ENCODE data around the gene VGLL4.
"Not testable (repeated sequence)": the region's sequence is repeated elsewhere in the genome, so short reads cannot be mapped to it uniquely, and the experiment has no call there.

VGLL4 gene

DNA sequence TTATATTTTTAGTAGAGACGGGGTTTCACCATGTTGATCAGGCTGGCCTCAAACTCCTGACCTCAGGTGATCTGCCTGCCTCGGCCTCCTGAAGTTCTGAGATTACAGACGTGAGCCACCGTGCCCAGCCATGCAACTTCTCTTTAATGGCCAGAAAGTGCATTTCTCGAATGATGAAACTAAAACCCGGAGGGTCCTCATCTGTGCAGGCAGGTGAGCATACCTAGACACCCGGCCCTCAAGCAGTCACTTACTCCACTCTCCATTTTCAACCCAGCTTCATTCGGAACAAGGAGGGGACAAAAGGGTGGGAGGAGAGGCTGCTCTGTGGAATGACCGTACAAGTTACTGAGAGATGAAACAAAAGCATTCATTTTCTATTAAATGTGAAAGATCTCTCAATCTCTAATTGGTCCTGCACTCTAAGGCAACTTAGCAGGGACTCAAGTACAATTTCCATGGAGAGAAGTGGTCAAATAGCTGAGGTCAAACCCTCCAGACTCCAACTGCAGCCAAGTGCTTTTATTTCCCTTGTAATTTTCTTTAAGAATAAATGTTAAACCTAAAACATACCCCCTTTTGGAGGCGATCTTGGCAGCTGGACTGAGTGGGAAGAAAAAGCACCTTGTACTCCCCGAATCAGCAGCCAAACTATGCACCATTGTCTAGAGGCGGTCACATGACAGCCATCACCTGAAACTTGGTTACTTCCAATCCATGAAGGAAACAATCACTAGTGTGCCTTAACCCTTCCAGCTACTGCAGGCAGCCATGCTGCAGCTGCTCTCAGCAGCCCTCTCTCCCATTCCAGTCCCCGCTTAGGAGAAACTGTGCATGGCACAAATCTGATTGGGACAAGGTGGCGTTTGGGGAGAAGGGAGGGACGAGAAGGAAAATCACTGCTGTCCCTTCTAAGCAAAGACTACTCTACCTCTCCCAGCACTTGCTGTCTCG lies 62.2 kb downstream of the VGLL4 start:
- DNase-seq = no peak

DNA sequence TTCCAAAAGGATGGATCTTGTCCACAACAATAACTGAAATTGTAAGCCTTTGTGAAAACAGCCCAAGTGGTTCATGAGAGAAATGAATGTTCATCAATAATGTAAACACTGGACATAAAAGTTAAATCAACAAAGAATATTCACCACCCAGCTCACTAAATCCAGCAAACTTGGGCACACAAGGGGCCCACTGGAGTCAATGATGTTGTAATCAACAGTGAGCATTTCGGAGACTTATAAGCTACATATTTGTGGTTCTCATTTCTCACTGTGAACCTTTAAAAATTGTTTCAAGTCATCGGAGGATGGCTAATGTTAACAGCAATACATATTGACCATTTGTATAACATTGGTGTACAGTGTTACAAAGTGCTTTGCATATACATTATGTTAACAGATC lies 63.1 kb downstream of the VGLL4 start:
- no peak for DNase-seq

DNA sequence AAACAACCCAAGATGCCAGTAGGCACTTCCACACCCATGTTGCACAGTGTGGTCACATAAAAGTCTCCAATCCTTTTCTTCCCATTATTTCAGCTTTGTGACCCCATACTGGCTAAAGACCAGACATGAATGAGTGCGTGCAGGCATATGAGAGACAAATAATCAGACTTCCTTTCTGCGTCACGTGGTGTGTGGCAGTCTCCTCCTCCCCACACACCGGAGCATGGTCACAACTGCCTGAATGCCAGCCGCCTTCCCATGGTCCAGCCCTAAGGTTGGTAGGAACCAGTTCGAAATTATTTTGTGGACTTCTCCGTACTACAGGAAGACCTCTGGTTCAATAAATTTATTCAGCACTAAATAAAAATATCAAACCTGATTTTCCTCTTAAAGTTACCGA lies 65.5 kb downstream of the VGLL4 start:
- no peak for DNase-seq

DNA sequence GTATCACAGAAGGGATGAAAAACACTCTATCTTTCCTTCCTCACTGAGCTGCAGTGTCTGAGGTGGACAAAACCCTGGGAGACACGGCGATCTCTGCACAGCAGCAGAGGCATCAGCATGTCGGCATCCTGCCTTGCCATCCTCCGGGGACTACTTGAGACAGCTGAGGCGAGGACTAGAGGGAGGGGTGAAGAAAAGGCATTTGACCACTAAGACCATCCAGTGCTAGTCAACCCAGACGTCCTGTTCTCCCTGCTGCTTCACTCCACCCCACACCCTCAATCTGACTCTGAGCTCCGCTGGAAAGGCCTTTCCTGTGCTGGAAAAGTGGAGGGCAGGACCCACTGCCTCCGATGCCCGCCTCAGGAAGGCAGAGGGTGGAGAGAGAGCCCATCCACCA lies 67.3 kb downstream of the VGLL4 start:
- DNase-seq = no peak

DNA sequence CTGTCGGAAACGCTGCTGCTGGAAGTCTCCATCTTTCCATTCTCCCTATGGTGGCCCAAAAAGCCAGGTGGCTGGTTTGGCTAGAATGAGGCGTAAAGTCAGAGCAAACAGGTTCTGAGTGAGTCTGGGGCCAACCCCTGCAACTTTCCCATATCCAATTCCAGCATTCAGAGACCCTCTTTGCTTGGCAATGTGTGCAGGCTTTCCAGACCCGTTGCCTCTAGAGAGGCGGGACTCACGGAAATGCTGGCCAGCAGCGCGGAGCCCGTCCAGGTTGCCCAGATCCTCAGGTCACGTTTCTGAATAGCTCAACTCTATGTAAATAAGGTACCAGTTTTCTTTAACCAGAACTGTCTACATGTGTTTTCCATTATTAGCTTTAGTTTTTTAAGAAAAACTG lies 68.0 kb downstream of the VGLL4 start:
- no peak for DNase-seq

DNA sequence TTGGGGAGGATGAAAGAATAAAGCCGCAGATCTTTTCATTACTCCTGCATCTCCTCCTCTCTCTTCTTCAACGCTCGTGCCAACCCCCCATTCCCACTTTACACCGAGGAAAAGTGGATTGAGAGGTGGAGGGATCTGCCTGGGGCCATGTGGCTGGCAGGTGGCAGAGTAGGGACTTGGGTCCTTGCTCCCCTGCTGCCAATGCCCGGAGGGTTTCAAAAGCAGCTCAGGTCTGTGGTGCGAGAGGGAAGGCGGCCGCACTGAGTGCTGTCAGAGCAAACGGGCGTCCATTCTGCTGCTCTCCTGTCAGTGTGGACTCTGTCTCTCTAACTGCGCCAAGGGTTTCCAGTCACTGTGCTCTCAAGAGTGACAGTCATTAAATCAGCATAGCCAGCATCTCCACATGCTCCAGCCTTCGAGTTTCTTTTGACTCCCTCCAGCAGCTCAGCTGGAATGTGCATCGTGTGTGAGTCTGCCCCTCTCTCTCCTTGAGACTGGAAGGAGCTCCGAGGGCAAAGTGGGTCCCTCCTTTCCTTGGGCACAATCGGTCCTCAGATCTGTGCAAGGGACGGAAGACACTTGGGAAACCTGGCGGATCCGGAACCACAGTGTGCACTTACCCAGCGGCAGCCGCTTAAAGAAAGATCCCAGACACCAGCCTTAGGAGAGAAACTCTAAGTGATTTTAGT lies 68.6 kb downstream of the VGLL4 start:
- no peak for DNase-seq

DNA sequence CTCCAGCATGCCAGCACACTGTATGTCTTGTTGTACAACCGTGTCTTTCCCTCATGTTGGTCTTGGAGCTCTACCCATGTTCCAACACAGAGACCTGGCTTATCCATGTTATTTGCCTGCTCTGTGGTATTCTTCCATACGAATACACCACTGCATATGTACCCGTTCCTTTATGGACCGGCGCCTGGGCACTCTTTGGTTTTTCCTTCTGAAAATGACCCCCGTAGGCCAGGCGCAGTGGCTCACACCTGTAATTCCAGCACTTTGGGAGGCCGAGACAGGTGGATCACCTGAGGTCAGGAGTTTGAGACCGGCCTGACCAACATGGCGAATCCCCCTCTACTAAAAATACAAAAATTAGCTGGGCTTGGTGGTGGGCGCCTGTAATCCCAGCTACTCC lies 71.1 kb downstream of the VGLL4 start:
- not testable (repeated sequence) for DNase-seq

DNA sequence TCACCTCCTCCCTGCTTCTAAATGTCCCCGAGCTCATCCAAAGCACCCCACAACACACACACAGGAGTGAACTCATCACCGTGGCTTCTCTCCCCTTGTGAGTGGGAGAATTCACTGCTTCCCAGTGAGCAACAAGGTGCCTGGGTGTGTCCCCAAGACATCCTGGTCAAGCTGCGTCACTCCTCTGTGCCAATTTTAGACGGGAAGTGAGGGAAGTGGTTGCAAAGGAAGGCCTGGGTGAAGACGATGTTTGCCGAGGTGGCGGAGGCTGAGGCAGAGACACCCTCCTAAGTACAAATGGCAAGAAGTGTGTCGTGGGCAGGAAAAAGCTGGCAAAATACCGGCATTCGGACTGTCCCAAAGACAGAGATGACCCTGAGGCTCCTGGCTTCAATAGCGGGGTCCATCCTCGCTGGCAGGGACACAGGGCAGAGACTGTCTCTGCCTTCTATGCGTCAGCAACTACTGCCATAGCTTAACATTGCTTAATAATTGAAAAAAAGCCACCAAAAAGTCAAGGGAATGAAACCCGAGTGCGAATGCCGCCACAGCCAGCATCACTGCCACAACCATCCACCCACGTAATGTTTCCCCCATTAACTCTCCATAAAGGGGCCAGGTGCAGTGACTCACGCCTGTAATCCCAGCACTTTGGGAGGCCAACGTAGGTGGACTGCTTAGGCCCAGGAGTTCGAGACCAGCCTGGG lies 72.8 kb downstream of the VGLL4 start:
- DNase-seq = no peak

DNA sequence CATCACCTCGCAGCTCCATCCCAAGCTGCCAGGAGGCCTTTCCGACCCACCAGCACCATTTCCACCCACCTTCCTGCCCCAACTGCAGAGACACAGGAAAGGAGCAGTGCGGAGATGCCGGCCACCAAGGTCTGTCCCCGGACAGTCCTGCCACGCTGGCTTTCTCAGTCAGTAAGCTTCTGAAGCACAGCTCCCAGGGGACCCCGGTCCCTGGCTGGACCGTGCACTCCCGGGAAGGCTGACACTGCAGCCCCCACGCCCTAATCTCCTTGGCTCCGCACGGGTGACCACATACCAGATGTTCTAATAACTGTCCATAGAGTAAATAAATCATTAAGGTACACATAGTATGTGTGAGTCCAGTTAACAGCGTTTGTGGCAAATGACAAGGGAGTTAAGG lies 73.5 kb downstream of the VGLL4 start:
- no peak for DNase-seq

DNA sequence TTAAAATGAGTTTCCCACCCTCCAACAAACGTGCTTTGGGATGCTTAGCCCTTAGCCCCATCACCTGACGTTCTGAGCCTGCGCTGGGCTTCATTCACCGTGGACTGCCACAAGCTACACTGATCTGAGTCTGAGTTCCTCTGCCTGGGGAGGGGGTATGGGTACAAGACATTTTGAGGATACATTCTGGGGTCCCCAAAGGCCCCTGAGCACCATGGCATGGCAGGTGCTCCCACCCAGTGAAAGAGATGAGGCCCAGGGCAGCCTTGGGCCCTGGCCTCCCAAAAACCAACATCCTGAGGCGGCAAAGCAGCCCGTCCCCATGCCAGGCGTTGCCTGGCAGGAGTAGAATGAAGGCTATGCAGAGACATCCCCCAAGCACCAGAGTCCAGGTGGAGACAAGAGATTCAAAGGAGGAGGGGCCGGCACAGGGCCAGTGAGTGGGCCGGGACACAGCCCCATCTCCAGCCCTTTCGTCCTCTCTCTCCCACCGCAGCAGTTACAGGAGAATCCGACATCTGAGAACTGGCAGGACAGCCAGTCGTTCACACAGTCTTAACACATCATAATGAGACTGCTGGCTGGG lies 74.5 kb downstream of the VGLL4 start:
- no peak for DNase-seq

DNA sequence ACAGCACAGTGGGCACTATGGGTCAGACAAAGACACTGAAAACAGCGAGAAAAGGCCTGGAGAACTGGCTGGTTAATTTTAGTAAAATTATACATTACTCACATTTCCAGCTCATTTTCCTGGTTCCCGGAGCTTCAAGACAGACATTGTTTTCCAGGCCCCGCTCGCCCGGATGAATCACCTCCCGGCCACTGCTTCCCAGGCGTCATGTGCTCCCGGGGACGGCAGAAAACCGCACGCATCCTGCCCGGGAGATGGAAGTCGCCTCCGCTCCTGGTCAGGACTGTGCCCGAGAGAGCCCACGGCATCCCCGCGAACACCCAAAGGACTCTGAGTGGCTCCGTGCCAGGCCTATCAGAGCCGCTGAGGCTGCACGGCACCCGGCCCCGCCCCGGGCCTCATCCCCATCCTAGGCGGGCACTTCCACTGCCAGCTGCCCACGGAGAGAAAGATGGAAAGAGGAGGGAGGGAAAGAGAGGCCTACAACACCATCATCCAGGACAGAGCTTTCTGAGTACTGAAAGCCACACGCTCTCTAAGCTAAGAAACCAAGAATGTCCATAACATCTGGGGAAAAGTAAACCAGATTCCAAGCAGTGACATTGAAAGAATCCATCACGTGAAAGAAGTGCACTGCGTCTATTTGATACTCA lies 75.1 kb downstream of the VGLL4 start:
- DNase-seq = no peak

DNA sequence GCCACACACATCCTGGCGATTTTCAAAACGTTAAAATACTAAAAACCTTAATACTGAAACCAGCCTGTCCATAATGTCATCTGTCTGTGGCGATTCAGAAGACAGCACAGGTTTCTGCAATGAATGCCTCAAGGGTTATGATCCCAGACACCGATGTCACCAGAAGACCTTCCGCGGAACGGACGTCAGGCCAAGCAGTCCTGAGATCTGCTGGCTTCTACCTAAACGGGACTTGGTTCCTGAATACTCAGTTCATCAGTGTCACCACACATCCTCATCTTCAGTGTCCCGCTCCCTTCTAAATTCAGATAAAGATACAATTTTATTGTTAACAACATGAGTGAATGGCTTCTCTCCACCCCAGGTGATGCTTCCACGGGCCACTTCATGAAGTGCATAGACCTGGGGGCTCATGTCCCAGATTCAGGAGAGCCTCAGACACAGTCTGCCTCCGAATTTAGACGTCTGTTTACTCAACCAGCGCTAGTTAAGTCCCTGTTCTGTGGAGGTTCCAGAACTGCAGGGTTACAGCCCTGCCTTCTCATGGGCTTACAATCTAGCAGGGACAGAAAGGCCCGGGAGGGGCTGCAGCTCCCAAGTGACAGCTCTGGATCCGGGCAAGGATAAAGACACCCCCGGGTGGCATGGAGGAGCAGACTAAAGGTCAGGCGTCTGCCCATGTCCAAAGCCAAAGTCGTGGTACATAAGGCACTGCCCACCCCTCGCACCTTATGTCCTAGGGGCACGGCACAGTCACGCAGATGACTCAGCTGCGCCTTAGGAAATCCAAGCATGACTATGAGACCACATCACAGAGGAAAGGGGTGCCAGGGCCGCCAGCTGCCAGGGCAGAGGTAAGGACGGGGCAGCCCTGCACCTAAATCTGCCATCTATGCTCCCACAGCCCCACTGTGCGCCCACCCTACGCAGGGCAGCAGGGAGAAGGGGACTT lies 75.9 kb downstream of the VGLL4 start:
- no peak for DNase-seq

DNA sequence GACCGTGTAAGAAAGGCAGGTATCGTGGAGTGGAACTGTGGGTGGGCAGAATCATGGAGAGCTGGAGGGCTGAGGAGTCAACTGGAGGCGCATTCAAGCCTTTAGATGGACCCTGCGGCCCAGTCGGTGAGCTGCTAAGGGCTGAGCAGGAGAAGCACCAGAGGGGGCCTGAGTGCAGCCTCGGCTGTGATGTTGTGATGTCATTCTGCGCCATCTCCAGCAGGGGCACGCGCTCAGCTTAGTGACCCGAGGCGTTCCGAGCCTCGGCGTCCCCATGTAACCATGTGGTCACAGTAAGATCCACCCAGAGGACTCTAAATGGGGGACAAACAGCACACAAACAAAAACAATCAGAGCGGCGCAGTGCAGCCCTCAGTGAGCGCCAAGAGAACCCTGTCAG lies 76.8 kb downstream of the VGLL4 start:
- DNase-seq = no peak

DNA sequence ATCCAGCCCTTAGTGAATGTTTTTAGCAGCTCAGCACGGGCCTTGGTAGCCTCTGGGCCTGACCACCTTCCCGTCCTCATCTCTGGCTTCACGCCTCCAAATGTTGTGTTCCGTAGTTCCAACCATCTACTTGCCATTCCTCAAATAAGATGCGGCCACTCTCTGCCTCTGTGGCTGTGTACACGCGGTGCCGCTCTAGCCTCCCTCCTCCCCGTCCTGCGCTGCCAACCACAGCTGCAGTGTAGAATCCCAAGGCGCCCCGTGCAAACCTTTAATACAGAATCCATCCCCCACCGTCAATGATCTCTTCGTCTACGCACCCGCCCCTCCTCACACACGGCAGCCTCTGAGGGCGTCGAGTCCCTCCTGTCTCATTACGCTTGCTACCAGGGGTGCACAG lies 77.2 kb downstream of the VGLL4 start:
- DNase-seq = no peak

DNA sequence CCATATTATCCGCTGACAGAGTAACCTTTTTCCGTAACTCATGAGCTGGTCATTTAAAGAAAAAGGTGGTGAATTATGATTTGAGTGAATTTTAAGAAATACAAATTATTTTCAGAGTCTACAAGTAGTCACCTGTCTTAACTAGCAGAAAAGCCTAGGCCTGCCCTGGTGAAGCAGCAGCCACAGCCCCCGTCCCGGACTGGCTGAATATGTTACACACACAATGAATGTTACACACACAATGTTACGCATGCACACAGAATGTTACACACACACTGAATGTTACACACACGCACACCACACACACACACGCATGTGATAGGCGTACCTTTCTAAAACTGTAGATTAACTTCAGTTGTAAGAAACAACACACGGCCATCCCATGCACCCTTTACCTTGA lies 77.8 kb downstream of the VGLL4 start:
- no peak for DNase-seq

DNA sequence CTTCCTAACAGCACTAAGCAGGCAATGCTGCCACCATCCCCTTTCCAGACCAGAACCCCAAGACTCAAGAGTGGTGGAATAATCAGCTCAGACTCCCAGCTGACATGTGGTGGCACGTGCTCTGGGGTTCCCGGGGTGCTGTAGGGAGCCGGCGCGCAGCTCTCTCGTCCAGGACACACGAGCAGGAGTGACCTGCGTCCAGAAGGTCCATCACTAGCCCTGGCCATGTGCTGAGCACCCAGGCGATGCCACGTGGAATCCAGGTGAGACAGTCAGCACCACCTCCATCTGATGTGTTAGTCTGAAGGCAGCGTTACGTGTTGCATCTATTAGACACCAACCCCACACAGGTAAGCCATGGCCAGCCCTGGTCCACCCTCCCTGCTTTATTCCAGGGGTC lies 78.2 kb downstream of the VGLL4 start:
- DNase-seq = no peak

DNA sequence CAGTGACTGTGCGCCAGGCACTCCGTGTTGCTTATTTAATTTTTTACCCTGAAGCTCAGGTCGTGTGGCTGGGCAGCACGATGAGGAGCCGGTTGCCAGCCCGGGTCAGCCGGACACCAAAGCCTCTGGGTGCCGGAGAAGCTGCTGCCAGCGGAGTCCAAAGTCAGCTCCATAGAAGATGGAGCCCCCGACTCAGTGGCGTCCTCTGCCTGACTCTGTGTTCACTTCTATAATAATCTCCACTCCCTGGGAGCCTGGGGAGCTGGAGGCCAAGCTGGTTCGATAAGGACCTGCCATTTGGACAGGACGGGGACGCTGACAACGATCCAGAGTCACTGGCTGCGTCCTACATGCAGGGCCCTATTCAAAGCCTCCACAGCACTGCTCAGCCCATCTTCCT lies 78.6 kb downstream of the VGLL4 start:
- no peak for DNase-seq

DNA sequence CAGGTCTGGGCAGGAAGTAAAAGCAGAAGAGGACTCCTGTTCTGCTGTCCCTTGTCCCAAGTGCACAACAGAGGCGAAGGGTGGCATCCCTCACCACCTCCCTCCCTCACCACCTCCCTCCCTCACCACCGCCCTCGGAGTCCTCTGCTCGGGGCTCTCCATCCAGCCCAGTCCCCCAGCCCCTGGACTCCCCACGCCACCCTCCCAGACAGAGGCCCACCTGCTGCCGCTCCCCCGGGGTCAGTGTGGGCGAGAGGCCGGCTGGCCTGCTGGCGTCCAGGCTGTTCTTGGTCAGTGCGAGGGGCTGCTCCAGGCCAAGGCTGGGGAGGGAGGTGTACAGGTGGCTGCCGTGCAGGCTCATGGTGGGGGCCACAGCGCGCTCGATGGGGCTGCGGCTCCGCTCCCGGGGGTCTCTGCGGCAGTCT lies 79.1 kb downstream of the VGLL4 start:
- no peak for DNase-seq

DNA sequence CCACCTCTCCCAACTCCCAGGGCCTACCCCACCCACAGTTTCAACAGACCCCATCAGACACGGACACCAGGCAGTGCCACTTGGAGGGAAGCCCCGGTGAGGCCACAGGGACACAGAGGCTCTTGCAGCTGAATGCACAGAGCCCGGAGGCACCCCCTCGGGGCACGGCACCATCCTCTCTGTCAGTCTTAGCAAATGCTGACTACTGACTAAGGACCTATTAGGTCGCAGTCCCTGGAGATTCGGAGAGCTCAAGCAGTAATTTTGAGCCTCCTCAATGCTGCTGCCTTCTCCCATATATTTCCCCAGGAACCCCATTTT lies 79.9 kb downstream of the VGLL4 start:
- DNase-seq = no peak

DNA sequence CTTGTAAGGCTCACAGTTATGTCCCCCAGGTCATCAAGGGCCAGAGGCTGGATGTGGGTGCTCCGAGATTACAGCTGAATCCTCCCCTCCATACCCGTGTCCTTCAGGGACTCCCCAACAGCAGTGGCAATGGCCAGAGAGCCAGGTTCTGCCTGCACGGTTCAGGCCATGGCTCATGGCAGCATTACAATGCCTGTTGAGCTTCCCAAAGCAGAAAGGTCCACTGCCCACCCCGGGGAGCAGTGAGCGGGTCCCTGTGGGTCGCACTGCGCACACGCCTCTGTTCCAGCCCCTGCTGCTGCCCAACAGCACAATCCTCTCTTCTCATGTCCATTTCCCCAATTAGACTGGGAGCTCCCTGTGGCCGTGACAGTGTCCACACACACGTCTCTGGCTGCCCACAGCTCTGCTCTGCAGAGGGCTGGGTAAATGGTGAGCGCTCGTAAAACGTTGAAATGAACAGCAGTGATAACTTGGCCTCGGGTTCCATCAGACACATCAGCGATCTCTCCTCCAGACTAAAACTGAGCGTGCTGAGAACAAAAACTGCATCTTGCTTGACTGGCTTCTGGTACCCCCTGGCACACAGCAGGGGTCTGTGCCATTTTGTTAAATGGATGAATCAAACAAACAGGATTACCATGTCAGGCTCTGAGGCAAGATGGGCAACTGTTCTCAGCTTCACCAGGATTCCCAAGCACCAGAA lies 80.4 kb downstream of the VGLL4 start:
- DNase-seq = no peak

DNA sequence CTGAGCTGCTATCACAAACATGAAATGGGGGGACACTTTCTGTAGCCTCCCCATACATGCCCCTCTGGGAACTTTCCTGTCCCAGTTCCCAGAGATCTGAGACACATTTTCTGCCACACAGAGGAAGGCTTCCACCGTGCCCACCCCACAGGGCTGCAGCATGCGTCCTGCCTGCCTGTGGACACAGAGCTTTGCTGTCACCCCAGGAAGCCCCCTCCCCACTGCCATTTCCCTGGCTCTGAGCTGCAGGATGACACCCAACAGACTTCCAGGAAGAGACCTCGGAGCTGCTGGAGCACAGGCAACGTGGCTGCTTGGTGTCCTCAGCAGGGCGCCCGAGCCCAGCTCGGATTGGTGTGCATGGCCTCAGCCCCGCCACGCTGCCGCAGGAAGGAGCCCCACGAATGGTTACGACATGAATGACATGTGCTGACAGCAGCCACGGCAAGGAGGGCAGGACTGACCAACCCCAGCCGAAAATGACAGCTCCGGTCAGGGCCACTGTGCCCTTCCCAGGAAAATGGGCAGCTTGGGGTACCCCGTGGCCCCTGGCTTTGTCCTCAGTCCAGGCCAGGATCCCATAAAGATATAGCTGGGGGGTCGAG lies 81.3 kb downstream of the VGLL4 start:
- no peak for DNase-seq

All from NCI-H1092 (cell line).